ENCODE results near the gene USP27X. TPM values are rescaled to one million over a fixed set of nuclear protein-coding genes. Genes with fewer than 3 reads are reported as not detected.

USP27X gene
- total and polyA plus RNA-seq, 2 of the 8 experiments (the other 6 are each of a cell fraction or from before 2014, with no cell fraction given): 3.8 to 4.7 TPM

GRCh38 chrX:49848275-49848674, 31.0 kb upstream of the USP27X start (continued):
- TF ChIP-seq, protein P1, sequence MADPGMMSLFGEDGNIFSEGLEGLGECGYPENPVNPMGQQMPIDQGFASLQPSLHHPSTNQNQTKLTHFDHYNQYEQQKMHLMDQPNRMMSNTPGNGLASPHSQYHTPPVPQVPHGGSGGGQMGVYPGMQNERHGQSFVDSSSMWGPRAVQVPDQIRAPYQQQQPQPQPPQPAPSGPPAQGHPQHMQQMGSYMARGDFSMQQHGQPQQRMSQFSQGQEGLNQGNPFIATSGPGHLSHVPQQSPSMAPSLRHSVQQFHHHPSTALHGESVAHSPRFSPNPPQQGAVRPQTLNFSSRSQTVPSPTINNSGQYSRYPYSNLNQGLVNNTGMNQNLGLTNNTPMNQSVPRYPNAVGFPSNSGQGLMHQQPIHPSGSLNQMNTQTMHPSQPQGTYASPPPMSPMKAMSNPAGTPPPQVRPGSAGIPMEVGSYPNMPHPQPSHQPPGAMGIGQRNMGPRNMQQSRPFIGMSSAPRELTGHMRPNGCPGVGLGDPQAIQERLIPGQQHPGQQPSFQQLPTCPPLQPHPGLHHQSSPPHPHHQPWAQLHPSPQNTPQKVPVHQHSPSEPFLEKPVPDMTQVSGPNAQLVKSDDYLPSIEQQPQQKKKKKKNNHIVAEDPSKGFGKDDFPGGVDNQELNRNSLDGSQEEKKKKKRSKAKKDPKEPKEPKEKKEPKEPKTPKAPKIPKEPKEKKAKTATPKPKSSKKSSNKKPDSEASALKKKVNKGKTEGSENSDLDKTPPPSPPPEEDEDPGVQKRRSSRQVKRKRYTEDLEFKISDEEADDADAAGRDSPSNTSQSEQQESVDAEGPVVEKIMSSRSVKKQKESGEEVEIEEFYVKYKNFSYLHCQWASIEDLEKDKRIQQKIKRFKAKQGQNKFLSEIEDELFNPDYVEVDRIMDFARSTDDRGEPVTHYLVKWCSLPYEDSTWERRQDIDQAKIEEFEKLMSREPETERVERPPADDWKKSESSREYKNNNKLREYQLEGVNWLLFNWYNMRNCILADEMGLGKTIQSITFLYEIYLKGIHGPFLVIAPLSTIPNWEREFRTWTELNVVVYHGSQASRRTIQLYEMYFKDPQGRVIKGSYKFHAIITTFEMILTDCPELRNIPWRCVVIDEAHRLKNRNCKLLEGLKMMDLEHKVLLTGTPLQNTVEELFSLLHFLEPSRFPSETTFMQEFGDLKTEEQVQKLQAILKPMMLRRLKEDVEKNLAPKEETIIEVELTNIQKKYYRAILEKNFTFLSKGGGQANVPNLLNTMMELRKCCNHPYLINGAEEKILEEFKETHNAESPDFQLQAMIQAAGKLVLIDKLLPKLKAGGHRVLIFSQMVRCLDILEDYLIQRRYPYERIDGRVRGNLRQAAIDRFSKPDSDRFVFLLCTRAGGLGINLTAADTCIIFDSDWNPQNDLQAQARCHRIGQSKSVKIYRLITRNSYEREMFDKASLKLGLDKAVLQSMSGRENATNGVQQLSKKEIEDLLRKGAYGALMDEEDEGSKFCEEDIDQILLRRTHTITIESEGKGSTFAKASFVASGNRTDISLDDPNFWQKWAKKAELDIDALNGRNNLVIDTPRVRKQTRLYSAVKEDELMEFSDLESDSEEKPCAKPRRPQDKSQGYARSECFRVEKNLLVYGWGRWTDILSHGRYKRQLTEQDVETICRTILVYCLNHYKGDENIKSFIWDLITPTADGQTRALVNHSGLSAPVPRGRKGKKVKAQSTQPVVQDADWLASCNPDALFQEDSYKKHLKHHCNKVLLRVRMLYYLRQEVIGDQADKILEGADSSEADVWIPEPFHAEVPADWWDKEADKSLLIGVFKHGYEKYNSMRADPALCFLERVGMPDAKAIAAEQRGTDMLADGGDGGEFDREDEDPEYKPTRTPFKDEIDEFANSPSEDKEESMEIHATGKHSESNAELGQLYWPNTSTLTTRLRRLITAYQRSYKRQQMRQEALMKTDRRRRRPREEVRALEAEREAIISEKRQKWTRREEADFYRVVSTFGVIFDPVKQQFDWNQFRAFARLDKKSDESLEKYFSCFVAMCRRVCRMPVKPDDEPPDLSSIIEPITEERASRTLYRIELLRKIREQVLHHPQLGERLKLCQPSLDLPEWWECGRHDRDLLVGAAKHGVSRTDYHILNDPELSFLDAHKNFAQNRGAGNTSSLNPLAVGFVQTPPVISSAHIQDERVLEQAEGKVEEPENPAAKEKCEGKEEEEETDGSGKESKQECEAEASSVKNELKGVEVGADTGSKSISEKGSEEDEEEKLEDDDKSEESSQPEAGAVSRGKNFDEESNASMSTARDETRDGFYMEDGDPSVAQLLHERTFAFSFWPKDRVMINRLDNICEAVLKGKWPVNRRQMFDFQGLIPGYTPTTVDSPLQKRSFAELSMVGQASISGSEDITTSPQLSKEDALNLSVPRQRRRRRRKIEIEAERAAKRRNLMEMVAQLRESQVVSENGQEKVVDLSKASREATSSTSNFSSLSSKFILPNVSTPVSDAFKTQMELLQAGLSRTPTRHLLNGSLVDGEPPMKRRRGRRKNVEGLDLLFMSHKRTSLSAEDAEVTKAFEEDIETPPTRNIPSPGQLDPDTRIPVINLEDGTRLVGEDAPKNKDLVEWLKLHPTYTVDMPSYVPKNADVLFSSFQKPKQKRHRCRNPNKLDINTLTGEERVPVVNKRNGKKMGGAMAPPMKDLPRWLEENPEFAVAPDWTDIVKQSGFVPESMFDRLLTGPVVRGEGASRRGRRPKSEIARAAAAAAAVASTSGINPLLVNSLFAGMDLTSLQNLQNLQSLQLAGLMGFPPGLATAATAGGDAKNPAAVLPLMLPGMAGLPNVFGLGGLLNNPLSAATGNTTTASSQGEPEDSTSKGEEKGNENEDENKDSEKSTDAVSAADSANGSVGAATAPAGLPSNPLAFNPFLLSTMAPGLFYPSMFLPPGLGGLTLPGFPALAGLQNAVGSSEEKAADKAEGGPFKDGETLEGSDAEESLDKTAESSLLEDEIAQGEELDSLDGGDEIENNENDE (IDR thresholded peaks at IDR 0.05; ENCODE audit: insufficient replicate concordance, low read length): no peak
- TF ChIP-seq, protein P2, sequence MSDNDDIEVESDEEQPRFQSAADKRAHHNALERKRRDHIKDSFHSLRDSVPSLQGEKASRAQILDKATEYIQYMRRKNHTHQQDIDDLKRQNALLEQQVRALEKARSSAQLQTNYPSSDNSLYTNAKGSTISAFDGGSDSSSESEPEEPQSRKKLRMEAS (IDR thresholded peaks at IDR 0.05): no peak
- TF ChIP-seq RFX5 (IDR thresholded peaks at IDR 0.05; ENCODE audit: borderline replicate concordance, low read depth, low read length): no peak
